SW 1271 (cell line): ENCODE data around the gene STIP1.
"Not testable (repeated sequence)": the region's sequence is repeated elsewhere in the genome, so short reads cannot be mapped to it uniquely, and the experiment has no call there.

Experiments used
- DNase-seq, 2 experiments: peaks; one replicate each; lab custom pipeline; 2025; lab: John Stamatoyannopoulos, UW

STIP1 gene

GRCh38 chr11:64157631-64158394 is 28.2 kb upstream of the STIP1 start:
- DNase-seq: no peak

- no peak for DNase-seq
Observed at GRCh38 chr11:64161037-64161436, 24.9 kb upstream of the STIP1 start.

GRCh38 chr11:64162769-64163168 is 23.2 kb upstream of the STIP1 start:
- DNase-seq: not testable (repeated sequence)

- no peak for DNase-seq
Observed at GRCh38 chr11:64163951-64164350, 22.0 kb upstream of the STIP1 start.

- DNase-seq: no peak
Observed at GRCh38 chr11:64164392-64165312, 21.3 kb upstream of the STIP1 start.

GRCh38 chr11:64165481-64165841 is 20.5 kb upstream of the STIP1 start:
- DNase-seq: peak in 1 of 2 experiments; percentile 31

GRCh38 chr11:64165842-64166635 is 19.9 kb upstream of the STIP1 start, which contains the start of gene MACROD1:
Gene MACROD1, minus strand, starts transcription at chr11:64166113. Its CDS starts 119 bp downstream, at chr11:64165994.
- DNase-seq: peak; percentile 50 to 83

- no peak for DNase-seq
Observed at GRCh38 chr11:64170419-64170818, 15.6 kb upstream of the STIP1 start.

- DNase-seq: no peak
Observed at GRCh38 chr11:64173616-64174355, 12.2 kb upstream of the STIP1 start.

- no peak for DNase-seq
Observed at GRCh38 chr11:64176751-64177150, 9.2 kb upstream of the STIP1 start.

GRCh38 chr11:64178203-64178602 is 7.8 kb upstream of the STIP1 start:
- DNase-seq: no peak

- DNase-seq: no peak
Observed at GRCh38 chr11:64178951-64179639, 6.9 kb upstream of the STIP1 start.

- DNase-seq: no peak
Observed at GRCh38 chr11:64180891-64181290, 5.1 kb upstream of the STIP1 start.

- DNase-seq: peak; percentile 74 to 84
Observed at GRCh38 chr11:64181506-64182411, 4.2 kb upstream of the STIP1 start.

- DNase-seq: no peak
Observed at GRCh38 chr11:64183890-64184289, 2.1 kb upstream of the STIP1 start.

- DNase-seq: peak; percentile 70 to 87
Observed at GRCh38 chr11:64185175-64185692, 737 bp upstream of the STIP1 start.

GRCh38 chr11:64186492-64187165 is 658 bp downstream of the STIP1 start:
- no peak for DNase-seq

- DNase-seq: no peak
Observed at GRCh38 chr11:64192434-64192833, 6.5 kb downstream of the STIP1 start.

- DNase-seq: no peak
Observed at GRCh38 chr11:64196626-64197025, 10.7 kb downstream of the STIP1 start.
